NCI-H2171 (cell line): ENCODE measurements around the gene NDUFB10.
"Not testable (repeated sequence)": the region's sequence is repeated elsewhere in the genome, so short reads cannot be mapped to it uniquely, and the experiment has no call there.

Source experiments
- DNase-seq: peaks from one replicate; lab custom pipeline; 2025; lab: John Stamatoyannopoulos, UW

The NDUFB10 gene

GRCh38 chr16:1924095-1924494 is 35.2 kb upstream of the NDUFB10 start:
- DNase-seq = no peak

GRCh38 chr16:1926271-1926670 is 33.1 kb upstream of the NDUFB10 start:
- no peak for DNase-seq

- DNase-seq = peak; percentile 45
These were observed 30.2 kb upstream of the NDUFB10 start for GRCh38 chr16:1929105-1929504.

GRCh38 chr16:1929578-1930337 is 29.6 kb upstream of the NDUFB10 start:
- peak; percentile 77 for DNase-seq

- DNase-seq = no peak
These were observed 29.0 kb upstream of the NDUFB10 start for GRCh38 chr16:1930338-1930720.

- DNase-seq = peak; percentile 23
These were observed 27.0 kb upstream of the NDUFB10 start for GRCh38 chr16:1932050-1933028.

GRCh38 chr16:1933097-1933661 is 26.2 kb upstream of the NDUFB10 start:
- no peak for DNase-seq

- no peak for DNase-seq
These were observed 22.3 kb upstream of the NDUFB10 start for GRCh38 chr16:1936945-1937479.

- no peak for DNase-seq
These were observed 21.0 kb upstream of the NDUFB10 start for GRCh38 chr16:1938316-1938715.

GRCh38 chr16:1938910-1939309 is 20.4 kb upstream of the NDUFB10 start:
- DNase-seq = no peak

- DNase-seq = not testable (repeated sequence)
These were observed 19.5 kb upstream of the NDUFB10 start for GRCh38 chr16:1939833-1940232.

- no peak for DNase-seq
These were observed 18.8 kb upstream of the NDUFB10 start for GRCh38 chr16:1940273-1941161.

GRCh38 chr16:1941162-1942046 is 17.9 kb upstream of the NDUFB10 start:
- no peak for DNase-seq

GRCh38 chr16:1942047-1942809 is 17.1 kb upstream of the NDUFB10 start:
- no peak for DNase-seq

- peak; percentile 100 for DNase-seq
These were observed 16.3 kb upstream of the NDUFB10 start, which contains the start of gene MSRB1 for GRCh38 chr16:1942810-1943726. Gene MSRB1 (minus strand): TSS chr16:1943199. CDS start chr16:1943156, 43 bp downstream.

GRCh38 chr16:1944612-1945199 is 14.6 kb upstream of the NDUFB10 start:
- DNase-seq = no peak

- DNase-seq = no peak
These were observed 13.6 kb upstream of the NDUFB10 start for GRCh38 chr16:1945559-1946391.
